ENCODE measurements around the gene FSTL4.

GRCh38 chr5:133644000-133644865 lies 31.9 kb upstream of the FSTL4 start:
- TF ChIP-seq RFX5 (IDR thresholded peaks at IDR 0.05; ENCODE audit: low read length), result no peak
- no peak for TF ChIP-seq TAF1 (IDR thresholded peaks at IDR 0.05; ENCODE audit: borderline replicate concordance, low read depth, low read length)

Data from SK-N-SH (cell line).